Endothelial cell of umbilical vein (primary cell): ENCODE data around the gene POMP. TPM values are rescaled to one million over a fixed set of nuclear protein-coding genes. Genes with fewer than 3 reads are reported as not detected.

ENCODE experiments used
- BruUV-seq: library from RNA; stranded (reverse); fragments of 400-500 nt; replicated peaks from 2 replicates; lab custom pipeline; 2021; lab: Mats Ljungman, UMichigan
- CTCF ChIA-PET: fragments of 300-600, 350-600 bp; sonication (Branson Sonifier 250); formaldehyde crosslinking; loops from one replicate; lab custom pipeline; 2021; ENCODE audit warnings: antibody characterized with exemption, inconsistent platforms; lab: Charles Lee
- POLR2A ChIA-PET: fragments of 300-600, 350-600 bp; sonication (Branson Sonifier 250); formaldehyde crosslinking; loops from one replicate; lab custom pipeline; 2021; ENCODE audit warnings: antibody characterized with exemption, inconsistent platforms; lab: Charles Lee
- DNase-seq: peaks from one replicate; pipeline ENCODE4 v3.0.0-alpha.2; 2011; ENCODE audit warnings: low read depth, low spot score
- FAIRE-seq: peaks from 2 replicates; lab custom pipeline; 2011; peaks lifted over from hg19 to GRCh38; lab: Jason Lieb, UNC
- H2AFZ ChIP-seq: 2 replicates; pipeline ENCODE4 v1.6.0; 2012; ENCODE audit warnings: low read depth, low read length, control low read depth, inconsistent platforms
- H3K27ac ChIP-seq: 2 replicates; pipeline ENCODE4 v1.5.1; 2011; ENCODE audit warnings: low read depth, mild to moderate bottlenecking, control low read depth, low read length, moderate library complexity; ENCODE audit not compliant: insufficient read depth
- H3K27me3 ChIP-seq, 2 experiments: 2 replicates each; pipeline versions ENCODE4 v1.6.0 to v1.6.1; 2011; ENCODE audit warnings: low read length in 2 of 2, mixed read lengths in 1 of 2; ENCODE audit not compliant: control insufficient read depth in 2 of 2, insufficient read depth in 2 of 2
- H3K36me3 ChIP-seq, 2 experiments: 2 replicates in 1 of 2; 3 replicates in 1 of 2; pipeline ENCODE4 v1.5.1; 2011; ENCODE audit warnings: low read length in 2 of 2, mild to moderate bottlenecking in 1 of 2, moderate library complexity in 1 of 2; ENCODE audit not compliant: control insufficient read depth in 2 of 2, insufficient read depth in 2 of 2; ENCODE audit errors: extremely low read depth in 1 of 2
- H3K4me1 ChIP-seq: 3 replicates; pipeline ENCODE4 v1.5.1; 2011; ENCODE audit warnings: mild to moderate bottlenecking, low read length; ENCODE audit not compliant: control insufficient read depth, insufficient read depth; ENCODE audit errors: extremely low read depth
- H3K4me2 ChIP-seq: 2 replicates; pipeline ENCODE4 v1.6.1; 2011; ENCODE audit warnings: low read length, control low read depth, mixed read lengths; ENCODE audit not compliant: insufficient read depth
- H3K4me3 ChIP-seq, 3 experiments: fragments of 200-600 bp in 1 of 3; sonication (generic), shearing (Covaris generic) in 1 of 3; replicated peaks in 1 of 3; 2 replicates each; pipeline ENCODE4 v1.5.1; 2011 to 2016; ENCODE audit warnings: control low read depth in 3 of 3, low read length in 3 of 3, mild to moderate bottlenecking in 2 of 3, inconsistent platforms in 1 of 3, low read depth in 1 of 3, moderate library complexity in 1 of 3; ENCODE audit not compliant: insufficient read depth in 1 of 3
- H3K79me2 ChIP-seq: 2 replicates; pipeline ENCODE4 v1.6.0; 2012; ENCODE audit warnings: low read length, inconsistent platforms; ENCODE audit not compliant: control insufficient read depth, insufficient read depth
- H3K9ac ChIP-seq: replicated peaks from 2 replicates; pipeline ENCODE3; 2011; ENCODE audit warnings: low read length, control low read depth; ENCODE audit not compliant: insufficient read depth; ENCODE audit errors: extremely low read depth
- H3K9me1 ChIP-seq: replicated peaks from 3 replicates; pipeline ENCODE4 v1.6.0; 2011; ENCODE audit warnings: mild to moderate bottlenecking, low read length; ENCODE audit not compliant: control insufficient read depth, insufficient read depth; ENCODE audit errors: extremely low read depth
- H3K9me3 ChIP-seq: replicated peaks from 2 replicates; pipeline ENCODE4 v1.5.1; 2012; ENCODE audit warnings: low read length, inconsistent platforms; ENCODE audit not compliant: control insufficient read depth, insufficient read depth
- H4K20me1 ChIP-seq: replicated peaks from 2 replicates; pipeline ENCODE3; 2011; ENCODE audit warnings: mild to moderate bottlenecking, low read length; ENCODE audit not compliant: control insufficient read depth, insufficient read depth; ENCODE audit errors: extremely low read depth
- CTCF ChIP-seq, 2 donors: IDR thresholded peaks; 1 replicate in 1 of 2; 2 replicates in 1 of 2; pipeline ENCODE4 v1.5.1; 2011; ENCODE audit warnings: low read length in 2 of 2, mild to moderate bottlenecking in 2 of 2, moderate library complexity in 2 of 2, control low read depth in 1 of 2, inconsistent platforms in 1 of 2, low read depth in 1 of 2; ENCODE audit not compliant: insufficient read depth in 1 of 2; ENCODE audit errors: extremely low read depth in 1 of 2
- EZH2 ChIP-seq: IDR thresholded peaks from 2 replicates; pipeline ENCODE4 v1.6.1; 2012; ENCODE audit warnings: borderline replicate concordance, low read depth, mild to moderate bottlenecking, moderate library complexity, low read length, inconsistent platforms; ENCODE audit not compliant: severe bottlenecking
- FOS ChIP-seq: IDR thresholded peaks from 2 replicates; pipeline ENCODE4 v1.6.1; 2011; ENCODE audit warnings: mild to moderate bottlenecking, low read length, moderate library complexity, borderline replicate concordance; ENCODE audit not compliant: insufficient read depth
- GATA2 ChIP-seq: IDR thresholded peaks from 2 replicates; pipeline ENCODE4 v1.7.0; 2011; ENCODE audit warnings: low read depth, mild to moderate bottlenecking, moderate library complexity, mixed read lengths, low read length; ENCODE audit not compliant: insufficient read length, insufficient read depth
- JUN ChIP-seq: IDR thresholded peaks from 2 replicates; pipeline ENCODE4 v1.6.1; 2011; ENCODE audit warnings: borderline replicate concordance, low read depth; ENCODE audit not compliant: insufficient read length, insufficient read depth
- MAX ChIP-seq: IDR thresholded peaks from 2 replicates; pipeline ENCODE4 v1.6.1; 2011; ENCODE audit not compliant: insufficient read depth, insufficient read length
- MYC ChIP-seq: IDR thresholded peaks from one replicate; pipeline ENCODE4 v1.6.1; 2011; ENCODE audit warnings: mild to moderate bottlenecking, low read depth, low read length
- POLR2A ChIP-seq: IDR thresholded peaks from 2 replicates; pipeline ENCODE4 v1.6.1; 2012; ENCODE audit warnings: low read depth, mild to moderate bottlenecking, control low read depth, low read length
- POLR2AphosphoS5 ChIP-seq: IDR thresholded peaks from 2 replicates; pipeline ENCODE4 v1.6.1; 2012; ENCODE audit warnings: low read depth, mild to moderate bottlenecking, control low read depth, low read length, moderate library complexity; ENCODE audit not compliant: insufficient read depth
- dilution Hi-C: fragments of 300-500 bp; cut with MboI; formaldehyde crosslinking; loops from one replicate; pipeline ENCODE4 v1.15.0; 2019; ENCODE audit warnings: low sequenced_read_pairs; ENCODE audit not compliant: extremely low pct_ligation_motif_present
- intact Hi-C: fragments of 100-400 bp; cut with micrococcal nuclease; formaldehyde crosslinking; loops from one replicate; pipeline ENCODE4 v1.10.0; 2022
- polyA plus RNA-seq, 4 experiments: library from polyadenylated mRNA; depleted of rRNA in 3 of 4; stranded (reverse) in 3 of 4; unstranded in 1 of 4; fragments of >200 nt; gene quantifications; 2 replicates each; pipeline versions ENCODE4 v1.2.1 to v1.2.3, GENCODE V29; 2011 to 2012; ENCODE audit warnings: missing spikeins in 1 of 4
- total RNA-seq: library from RNA; stranded (reverse); gene quantifications from 2 replicates; pipeline ENCODE4 v1.2.3, GENCODE V29; 2021

Gene POMP
- total and polyA plus RNA-seq, 2 donors (not counting 3 experiments of a cell fraction or from before 2014, with no cell fraction given), result 27.0 to 88.9 TPM

GRCh38 chr13:28624707-28625432 is 34.1 kb upstream of the POMP start:
- Histone ChIP-seq H2AFZ (no peak overlapping the region), H3K4me2 (no peak overlapping the region), H4K20me1 (no peaks in the 10 kb centered on the region), H3K9me1 (no peaks in the 10 kb centered on the region), H3K9ac (no peak overlapping the region), H3K9me3 (no peaks in the 10 kb centered on the region), H3K4me3 (no peak overlapping the region), H3K27me3 (no peaks in the 10 kb centered on the region), H3K36me3 (no peaks in the 10 kb centered on the region), H3K27ac (no peak overlapping the region), H3K79me2 (no peaks in the 10 kb centered on the region), H3K4me1 (no peaks in the 10 kb centered on the region)
- ChIA-PET POLR2A (no interaction called here), CTCF (no interaction called here)
- intact Hi-C loops, result no loop called here
- DNase-seq, result no peak
- TF ChIP-seq POLR2A, result no peak
- TF ChIP-seq GATA2, result no peak
- no peak for TF ChIP-seq CTCF (IDR thresholded peaks at IDR 0.05; ENCODE audit: extremely low read depth in 1 of 2, insufficient read depth in 1 of 2, low read depth in 1 of 2, low read length in 2 of 2)
- TF ChIP-seq FOS, result no peak
- no peak for TF ChIP-seq JUN
- dilution Hi-C loops, result no loop called here
- no TSS peak for BruUV-seq
- no peak for FAIRE-seq

- Histone ChIP-seq H3K27me3 (no peaks in the 10 kb centered on the region), H2AFZ (no peak overlapping the region), H3K9me3 (no peaks in the 10 kb centered on the region), H3K4me3 (no peak overlapping the region), H3K9me1 (no peaks in the 10 kb centered on the region), H3K4me2 (no peak overlapping the region), H3K4me1 (no peaks in the 10 kb centered on the region), H4K20me1 (no peaks in the 10 kb centered on the region), H3K79me2 (no peaks in the 10 kb centered on the region), H3K36me3 (no peaks in the 10 kb centered on the region), H3K27ac (no peak overlapping the region), H3K9ac (no peak overlapping the region)
- no TSS peak for BruUV-seq
- intact Hi-C loops, result no loop called here
- POLR2A ChIA-PET, result no interaction called here
- DNase-seq (no peak), FAIRE-seq (no peak)
- TF ChIP-seq MYC, result no peak
- TF ChIP-seq EZH2, result no peak
- no peak for TF ChIP-seq JUN
- TF ChIP-seq FOS, result no peak
- TF ChIP-seq POLR2A, result no peak
- no peak for TF ChIP-seq POLR2AphosphoS5
- TF ChIP-seq MAX, result no peak
- TF ChIP-seq GATA2, result no peak
- TF ChIP-seq CTCF (IDR thresholded peaks at IDR 0.05; ENCODE audit: extremely low read depth in 1 of 2, insufficient read depth in 1 of 2, low read depth in 1 of 2, low read length in 2 of 2), result no peak
- dilution Hi-C loops, result no loop called here
- CTCF ChIA-PET, result no interaction called here
Observed at GRCh38 chr13:28626266-28626665, 32.7 kb upstream of the POMP start.
